Activated CD4-positive, alpha-beta memory T cell treated with anti-CD3 and anti-CD28 coated beads for 36 hours (primary cell): ENCODE measurements around the gene RHEBL1. TPM values are rescaled to one million over a fixed set of nuclear protein-coding genes. Genes with fewer than 3 reads are reported as not detected.

Source experiments
- CTCF ChIA-PET: fragments of 350-600 bp; sonication (Branson Sonifier 250); formaldehyde crosslinking; loops from one replicate; lab custom pipeline; 2021; ENCODE audit warnings: antibody characterized with exemption, inconsistent platforms; lab: Charles Lee
- POLR2A ChIA-PET: fragments of 350-600 bp; sonication (Branson Sonifier 250); formaldehyde crosslinking; loops from one replicate; lab custom pipeline; 2021; ENCODE audit warnings: antibody characterized with exemption; lab: Charles Lee
- DNase-seq: peaks from one replicate; pipeline ENCODE4 v3.0.0-alpha.2; 2020
- H3K27ac Mint-ChIP-seq: one replicate; pipeline ENCODE4 v1.8.0; 2021; ENCODE audit warnings: mixed read lengths
- H3K27me3 Mint-ChIP-seq: one replicate; pipeline ENCODE4 v1.8.0; 2021; ENCODE audit warnings: mixed read lengths
- H3K36me3 Mint-ChIP-seq: one replicate; pipeline ENCODE4 v1.8.0; 2021; ENCODE audit warnings: mixed read lengths
- H3K4me1 Mint-ChIP-seq: one replicate; pipeline ENCODE4 v1.8.0; 2021; ENCODE audit warnings: low read depth, mixed read lengths
- H3K4me3 Mint-ChIP-seq: one replicate; pipeline ENCODE4 v1.8.0; 2021; ENCODE audit warnings: mild to moderate bottlenecking, mixed read lengths
- H3K9me3 Mint-ChIP-seq: one replicate; pipeline ENCODE4 v1.8.0; 2021; ENCODE audit warnings: mixed read lengths
- intact Hi-C: fragments of 100-400 bp; cut with micrococcal nuclease; formaldehyde crosslinking; loops from one replicate; pipeline ENCODE4 v1.15.1; 2023
- total RNA-seq, 2 experiments: library from RNA; stranded (reverse); gene quantifications; one replicate each; pipeline ENCODE4 v1.2.3, GENCODE V29; 2021

Gene RHEBL1
- total RNA-seq, 2 experiments from 2014 or later = 15.6 to 16.1 TPM

DNA sequence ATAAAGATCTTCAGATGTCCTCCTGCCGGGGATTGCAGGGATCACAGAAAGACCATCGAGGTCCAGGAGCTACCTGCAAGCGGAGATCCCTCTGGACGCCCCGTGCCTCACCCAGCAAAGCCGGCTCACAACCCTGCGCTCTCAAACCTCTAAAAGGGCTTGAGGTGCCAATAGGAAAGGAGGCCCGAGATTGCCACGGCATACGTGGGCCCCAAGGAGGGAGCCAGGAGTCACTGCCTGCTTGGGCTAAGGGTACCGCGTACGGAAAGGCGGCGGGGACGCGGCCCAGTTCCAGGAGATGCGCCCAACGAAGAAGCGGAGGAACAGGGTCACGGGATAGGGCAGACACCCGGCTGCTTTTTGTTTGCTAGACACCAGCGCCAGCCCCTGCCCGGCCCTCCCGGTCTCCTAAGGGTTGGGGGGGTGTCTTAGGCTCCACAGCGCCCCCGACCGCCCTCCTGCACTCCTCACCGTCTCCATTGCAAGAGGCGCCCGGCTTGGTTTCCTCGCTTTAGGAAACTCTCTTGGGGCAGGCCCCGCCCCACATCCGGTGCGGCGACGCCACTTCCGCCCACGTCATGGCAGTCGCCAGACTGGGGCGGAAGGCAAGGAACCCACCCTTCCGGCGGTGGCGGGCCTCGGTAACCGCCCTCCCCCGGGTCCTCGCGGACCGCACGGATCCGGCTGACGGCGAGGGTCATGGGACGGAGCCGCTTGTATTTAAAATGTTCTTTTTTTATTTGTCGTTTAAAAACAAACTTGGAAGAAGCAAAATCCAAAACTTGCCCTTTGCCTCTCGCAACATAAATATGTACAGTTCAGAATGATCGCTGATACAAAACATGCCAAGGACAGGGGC, 51.3 kb downstream of the RHEBL1 start, which contains the start of gene PRKAG1:
TSS of gene PRKAG1 (minus strand) at position 516 of the 859 bp plus-strand sequence. CDS start at position 480, 36 bp downstream.
- Mint-ChIP-seq H3K9me3 (no peaks in the 10 kb centered on the region), H3K4me1 (peaks cover 40% of the 10 kb centered on the region), H3K4me3 (peak within 1 kb of the TSS; percentile 95), H3K27ac (peak within 1 kb of the TSS; percentile 92), H3K27me3 (no peaks in the 10 kb centered on the region), H3K36me3 (peaks cover 18% of the 10 kb centered on the region)
- ChIA-PET POLR2A (interaction anchor here (0.6 to 1.2 kb wide), 8 partner anchors 21 to 1196 kb away, joined by 3 to 5 read pairs (median 3); partner anchors contain the start of gene RHEBL1), CTCF (interaction anchor here (0.6 to 3.4 kb wide), 12 partner anchors 17 to 216 kb away, joined by 3 to 46 read pairs (median 5); a partner anchor contains a TSS)
- peak; percentile 97 for DNase-seq
- intact Hi-C loops = loop anchor here (1.0 to 5.0 kb wide), 8 partner anchors 19 to 249 kb away; partner anchors contain the start of genes ARF3, DDN, DDX23 and TUBA1A

DNA sequence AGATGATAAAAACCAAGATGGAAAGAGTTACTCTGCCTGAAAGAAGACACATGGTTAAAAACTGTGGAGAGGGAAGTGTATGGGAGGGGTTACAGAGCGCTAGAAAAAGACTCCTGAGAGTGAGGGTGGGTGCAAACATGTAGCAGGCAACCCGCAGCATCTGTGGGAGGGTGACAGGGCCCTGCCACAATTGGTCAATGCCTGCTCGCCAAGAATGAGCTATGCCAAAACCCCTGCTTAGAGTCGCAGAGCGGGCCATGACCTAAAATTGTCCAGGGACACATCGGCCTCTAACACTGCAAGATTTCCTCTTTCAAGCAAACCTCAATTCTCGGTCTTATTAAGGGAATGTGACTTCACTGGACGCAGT, 51.9 kb downstream of the RHEBL1 start:
- Mint-ChIP-seq H3K27ac (peak overlapping the region; percentile 92), H3K36me3 (peaks cover 18% of the 10 kb centered on the region), H3K9me3 (no peaks in the 10 kb centered on the region), H3K4me1 (peaks cover 40% of the 10 kb centered on the region), H3K4me3 (peak overlapping the region; percentile 95), H3K27me3 (no peaks in the 10 kb centered on the region)
- intact Hi-C loops = loop anchor here (1.0 to 5.0 kb wide), 8 partner anchors 19 to 249 kb away; partner anchors contain the start of genes ARF3, DDN, DDX23 and TUBA1A
- CTCF ChIA-PET = interaction anchor here (0.6 to 3.4 kb wide), 10 partner anchors 16 to 216 kb away, joined by 3 to 46 read pairs (median 4); a partner anchor contains a TSS
- DNase-seq = peak; percentile 73
- POLR2A ChIA-PET = interaction anchor here (0.6 to 1.2 kb wide), 7 partner anchors 21 to 1195 kb away, joined by 3 to 5 read pairs (median 3); partner anchors contain the start of gene RHEBL1

DNA sequence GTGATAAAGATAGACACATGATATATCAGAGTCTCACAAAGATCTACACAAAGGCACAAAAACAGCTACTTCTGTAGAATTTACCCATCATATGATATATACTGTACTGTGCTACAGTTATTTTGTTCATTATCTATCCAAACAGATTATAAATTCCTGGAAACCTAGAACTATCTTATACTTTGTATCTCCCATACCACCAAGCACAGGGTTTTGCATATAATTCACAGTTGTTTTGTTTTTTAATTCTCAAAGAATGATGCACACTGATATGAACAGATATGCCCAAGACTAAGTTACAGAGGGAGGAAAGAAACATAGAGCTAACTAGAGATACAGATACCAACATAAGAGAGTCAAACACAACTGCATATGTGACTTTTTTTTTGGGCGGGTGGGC, 54.6 kb downstream of the RHEBL1 start:
- Mint-ChIP-seq H3K9me3 (no peaks in the 10 kb centered on the region), H3K4me3 (no peak overlapping the region), H3K27me3 (no peaks in the 10 kb centered on the region), H3K27ac (no peak overlapping the region), H3K4me1 (peaks cover 40% of the 10 kb centered on the region), H3K36me3 (peaks cover 35% of the 10 kb centered on the region)
- DNase-seq = no peak
- intact Hi-C loops = loop anchor here (5.0 kb wide), 1 partner anchor 252 kb away; the partner anchor contains the start of gene TUBA1C
- ChIA-PET CTCF (interaction anchor here (1.1 to 8.1 kb wide), 10 partner anchors 17 to 162 kb away, joined by 3 to 46 read pairs (median 6); partner anchors contain the start of gene WNT1), POLR2A (no interaction called here)

Other genes with a start within 250 kb of the RHEBL1 start
- gene DDX23, start 217.8 kb downstream of the RHEBL1 start, total RNA-seq = 100 to 1,000 TPM; 119 to 121 TPM
- gene RND1, start 204.1 kb downstream of the RHEBL1 start, total RNA-seq = 1 to 10 TPM; 2.4 to 3.5 TPM
- 10 to 100 TPM; 82.0 to 89.0 TPM for gene FKBP11, start 144.5 kb downstream of the RHEBL1 start, total RNA-seq
- 100 to 1,000 TPM; 110 to 121 TPM for gene ARF3, start 112.5 kb downstream of the RHEBL1 start, total RNA-seq
- gene WNT10B, start 98.2 kb downstream of the RHEBL1 start, total RNA-seq = under 1 TPM; 0.10 to 0.21 TPM
- not detected for gene WNT1, start 91.7 kb downstream of the RHEBL1 start, total RNA-seq
- under 1 TPM; 0.22 to 0.26 TPM for gene DDN, start 70.6 kb downstream of the RHEBL1 start, total RNA-seq
- 10 to 100 TPM; 52.0 to 55.8 TPM for gene PRKAG1, start 51.2 kb downstream of the RHEBL1 start, total RNA-seq
- gene KMT2D, start 9.2 kb downstream of the RHEBL1 start, total RNA-seq = 10 to 100 TPM; 47.9 to 49.0 TPM
- gene DHH, start 24.8 kb upstream of the RHEBL1 start, total RNA-seq = not detected
- 10 to 100 TPM; 55.0 to 59.1 TPM for gene LMBR1L, start 40.9 kb upstream of the RHEBL1 start, total RNA-seq
- gene TUBA1B, start 61.4 kb upstream of the RHEBL1 start, total RNA-seq = 1,000 to 10,000 TPM; 2,573 to 2,575 TPM
- gene TUBA1A, start 119.1 kb upstream of the RHEBL1 start, total RNA-seq = 10 to 100 TPM; 86.4 to 88.7 TPM
- gene TUBA1C, start 195.1 kb upstream of the RHEBL1 start, total RNA-seq = 100 to 1,000 TPM; 353 to 360 TPM
- gene PRPH, start 225.2 kb upstream of the RHEBL1 start, total RNA-seq = not detected